SK-N-SH treated with all-trans-retinoic acid at 6 μM for 48 hours (cell line): Measurements from ENCODE around the gene HS1BP3.

Experiments
- CSDC2 ChIP-seq: fragments of 250-450 bp; sonication (Bioruptor Pico); IDR thresholded peaks from 2 replicates; pipeline ENCODE4 v1.5.0; 2020; ENCODE audit warnings: mild to moderate bottlenecking, moderate library complexity
- ESRRG ChIP-seq: fragments of 250-450 bp; sonication (Bioruptor Pico); IDR thresholded peaks from 2 replicates; pipeline ENCODE4 v1.6.1; 2021; ENCODE audit warnings: mild to moderate bottlenecking
- PATZ1 ChIP-seq: fragments of 250-450 bp; sonication (Bioruptor Pico); IDR thresholded peaks from 2 replicates; pipeline ENCODE4 v1.8.0; 2020; ENCODE audit warnings: mild to moderate bottlenecking, moderate library complexity, borderline replicate concordance
- TSHZ2 ChIP-seq: fragments of 250-450 bp; sonication (Bioruptor Pico); IDR thresholded peaks from 2 replicates; pipeline ENCODE4 v1.5.0; 2020; ENCODE audit warnings: mild to moderate bottlenecking, moderate library complexity
- ZFP3 ChIP-seq: fragments of 250-450 bp; sonication (Bioruptor Pico); IDR thresholded peaks from 2 replicates; pipeline ENCODE4 v1.5.0; 2020; ENCODE audit warnings: mild to moderate bottlenecking, moderate library complexity

GRCh38 chr2:20588918-20589871, 61.7 kb downstream of the HS1BP3 start:
- TF ChIP-seq TSHZ2 (CRISPR knock-in tag) (no peak), ESRRG (CRISPR knock-in tag) (no peak), PATZ1 (no peak), CSDC2 (CRISPR knock-in tag) (no peak), ZFP3 (CRISPR knock-in tag) (no peak)
